Uterus (tissue), 2 donors: ENCODE measurements around the gene WDR7.

ENCODE experiments used
- POLR2A ChIP-seq, 2 donors: fragments of 450-650 bp; IDR thresholded peaks; one replicate each; pipeline ENCODE4 v1.6.1; 2016; ENCODE audit warnings: antibody characterized with exemption in 2 of 2, mild to moderate bottlenecking in 1 of 2, moderate library complexity in 1 of 2
- TF ChIP-seq, protein P1 (sequence below), 4 experiments: fragments of 200-600 bp in 2 of 4; fragments of 450-650 bp in 2 of 4; sonication (generic) in 2 of 4; IDR thresholded peaks; one replicate each; pipeline ENCODE4 v1.5.1; 2016 to 2019; ENCODE audit warnings: antibody characterized with exemption in 4 of 4, mild to moderate bottlenecking in 2 of 4, moderate library complexity in 1 of 4

GRCh38 chr18:57030417-57030816 is 379.3 kb downstream of the WDR7 start:
- no peak for TF ChIP-seq POLR2A (IDR thresholded peaks at IDR 0.05)
- TF ChIP-seq, protein P1, sequence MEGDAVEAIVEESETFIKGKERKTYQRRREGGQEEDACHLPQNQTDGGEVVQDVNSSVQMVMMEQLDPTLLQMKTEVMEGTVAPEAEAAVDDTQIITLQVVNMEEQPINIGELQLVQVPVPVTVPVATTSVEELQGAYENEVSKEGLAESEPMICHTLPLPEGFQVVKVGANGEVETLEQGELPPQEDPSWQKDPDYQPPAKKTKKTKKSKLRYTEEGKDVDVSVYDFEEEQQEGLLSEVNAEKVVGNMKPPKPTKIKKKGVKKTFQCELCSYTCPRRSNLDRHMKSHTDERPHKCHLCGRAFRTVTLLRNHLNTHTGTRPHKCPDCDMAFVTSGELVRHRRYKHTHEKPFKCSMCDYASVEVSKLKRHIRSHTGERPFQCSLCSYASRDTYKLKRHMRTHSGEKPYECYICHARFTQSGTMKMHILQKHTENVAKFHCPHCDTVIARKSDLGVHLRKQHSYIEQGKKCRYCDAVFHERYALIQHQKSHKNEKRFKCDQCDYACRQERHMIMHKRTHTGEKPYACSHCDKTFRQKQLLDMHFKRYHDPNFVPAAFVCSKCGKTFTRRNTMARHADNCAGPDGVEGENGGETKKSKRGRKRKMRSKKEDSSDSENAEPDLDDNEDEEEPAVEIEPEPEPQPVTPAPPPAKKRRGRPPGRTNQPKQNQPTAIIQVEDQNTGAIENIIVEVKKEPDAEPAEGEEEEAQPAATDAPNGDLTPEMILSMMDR (IDR thresholded peaks at IDR 0.05) = no peak
